Esophagus muscularis mucosa (tissue), 3 donors: ENCODE measurements around the gene ITPR2.

Experiments used
- CTCF ChIP-seq, 3 experiments: fragments of 200-600 bp in 2 of 3; fragments of 450-650 bp in 1 of 3; sonication (generic) in 2 of 3; IDR thresholded peaks; one replicate each; pipeline ENCODE4 v1.5.1; 2017 to 2019; ENCODE audit warnings: antibody characterized with exemption in 3 of 3, mild to moderate bottlenecking in 2 of 3, moderate library complexity in 1 of 3
- POLR2AphosphoS5 ChIP-seq, 2 donors: sonication (generic); formaldehyde crosslinking; IDR thresholded peaks; one replicate each; pipeline ENCODE4 v1.6.1; 2017; ENCODE audit warnings: antibody characterized with exemption in 2 of 2

DNA sequence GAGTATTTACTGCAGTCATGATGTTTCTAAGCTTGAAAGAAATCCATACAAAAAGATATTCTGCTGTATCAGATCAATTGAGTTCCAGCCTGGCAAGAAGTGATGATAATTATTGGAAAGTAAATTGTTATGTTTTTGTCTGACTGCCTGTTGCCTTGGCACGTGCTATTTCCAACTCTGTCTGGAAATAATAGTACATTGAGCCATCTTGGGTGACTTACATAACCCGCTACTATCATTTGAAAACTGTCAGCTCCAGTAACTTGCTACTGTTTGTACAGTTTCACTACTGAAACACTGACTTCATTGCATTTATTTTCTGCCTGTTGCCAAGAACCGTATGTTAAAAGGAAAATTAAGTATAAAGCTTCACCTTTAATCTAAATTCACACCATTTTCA is 318.6 kb downstream of the ITPR2 start:
- no peak for TF ChIP-seq CTCF (IDR thresholded peaks at IDR 0.05)
- no peak for TF ChIP-seq POLR2AphosphoS5 (IDR thresholded peaks at IDR 0.05)
